ENCODE data around the gene WNT11.

The WNT11 gene

GRCh38 chr11:76186776-76187279 lies 19.5 kb downstream of the WNT11 start:
- Mint-ChIP-seq H3K27me3 (no peaks in the 10 kb centered on the region), H3K4me3 (no peak overlapping the region), H3K9me3 (no peaks in the 10 kb centered on the region), H3K4me1 (no peaks in the 10 kb centered on the region), H3K27ac (no peak overlapping the region)
- ATAC-seq (no peak), DNase-seq (no peak)

DNA sequence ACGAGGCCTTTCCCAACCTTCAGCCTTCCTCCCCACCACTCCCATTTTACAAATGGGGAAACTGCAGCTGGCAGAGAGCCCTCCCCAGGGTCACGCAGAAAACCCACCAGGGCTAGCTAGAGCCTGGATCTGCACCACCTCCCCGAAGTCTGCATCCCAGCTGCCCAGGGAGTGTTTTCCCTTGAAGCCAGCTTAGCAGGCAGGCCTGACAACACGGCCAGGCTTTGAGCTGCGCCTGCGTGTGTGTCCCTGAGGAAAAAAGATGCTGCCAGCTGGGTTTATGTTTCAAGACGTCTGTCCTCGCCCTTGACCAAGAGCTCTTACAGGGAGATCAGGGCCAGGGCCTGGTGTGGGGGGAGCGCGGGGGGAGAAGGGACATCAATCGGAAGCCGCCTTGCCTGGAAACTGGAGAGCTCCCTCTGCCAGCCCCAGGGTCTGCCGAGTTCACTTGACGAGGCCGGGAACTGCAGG lies 20.3 kb downstream of the WNT11 start:
- no peak overlapping the region for H3K4me3 Mint-ChIP-seq
- DNase-seq (no peak), ATAC-seq (no peak)
- H3K9me3 Mint-ChIP-seq: no peaks in the 10 kb centered on the region
- no peaks in the 10 kb centered on the region for H3K27me3 Mint-ChIP-seq
- H3K4me1 Mint-ChIP-seq: no peaks in the 10 kb centered on the region
- H3K27ac Mint-ChIP-seq: peak overlapping the region in 1 of 2 donors; percentile 38

- no peaks in the 10 kb centered on the region for H3K9me3 Mint-ChIP-seq
- peak overlapping the region; percentile 38 to 79 for H3K27ac Mint-ChIP-seq
- DNase-seq (no peak), ATAC-seq (no peak)
- H3K4me3 Mint-ChIP-seq: no peak overlapping the region
- no peaks in the 10 kb centered on the region for H3K27me3 Mint-ChIP-seq
- no peaks in the 10 kb centered on the region for H3K4me1 Mint-ChIP-seq
These were observed 20.8 kb downstream of the WNT11 start for GRCh38 chr11:76185511-76185910.

DNA sequence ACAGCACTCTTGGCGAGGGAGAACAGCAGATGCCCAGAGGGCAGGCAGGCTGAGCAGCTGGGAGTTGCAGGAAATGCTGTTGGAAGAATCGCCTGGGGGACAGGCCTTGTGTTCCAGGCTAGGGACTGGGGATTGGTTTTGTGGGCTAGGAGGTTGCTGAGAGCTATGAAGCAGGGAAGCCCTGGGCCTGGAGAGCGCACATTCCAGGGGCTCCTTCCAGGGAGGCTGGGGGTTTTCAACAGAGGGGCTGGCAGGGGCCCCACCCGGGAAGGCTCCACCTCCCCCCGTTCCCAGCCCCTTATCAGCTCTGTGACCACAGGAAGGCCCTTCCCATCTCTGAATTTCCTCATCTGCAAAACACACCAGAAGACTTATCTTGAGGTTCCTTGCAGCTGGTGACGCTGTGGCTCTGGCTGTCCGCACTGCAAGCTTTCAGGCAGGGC lies 21.7 kb downstream of the WNT11 start:
- ATAC-seq (no peak), DNase-seq (no peak)
- no peak overlapping the region for H3K27ac Mint-ChIP-seq
- no peaks in the 10 kb centered on the region for H3K9me3 Mint-ChIP-seq
- H3K4me3 Mint-ChIP-seq: no peak overlapping the region
- H3K27me3 Mint-ChIP-seq: no peaks in the 10 kb centered on the region
- no peaks in the 10 kb centered on the region for H3K4me1 Mint-ChIP-seq

- Mint-ChIP-seq H3K4me1 (no peaks in the 10 kb centered on the region), H3K27me3 (no peaks in the 10 kb centered on the region), H3K4me3 (no peak overlapping the region), H3K9me3 (no peaks in the 10 kb centered on the region), H3K27ac (no peak overlapping the region)
- ATAC-seq (no peak), DNase-seq (no peak)
These were observed 24.9 kb downstream of the WNT11 start for GRCh38 chr11:76181371-76181770.

- Mint-ChIP-seq H3K9me3 (no peaks in the 10 kb centered on the region), H3K4me1 (no peaks in the 10 kb centered on the region), H3K27ac (peak overlapping the region in 1 of 2 donors; percentile 57), H3K27me3 (no peaks in the 10 kb centered on the region), H3K4me3 (no peak overlapping the region)
- no peak for ATAC-seq
- DNase-seq: no peak
These were observed 27.2 kb downstream of the WNT11 start for GRCh38 chr11:76179147-76179546.

- H3K4me3 Mint-ChIP-seq: no peak overlapping the region
- ATAC-seq (no peak), DNase-seq (no peak)
These were observed 29.0 kb downstream of the WNT11 start for GRCh38 chr11:76177250-76177686.

GRCh38 chr11:76176463-76176862 lies 29.8 kb downstream of the WNT11 start:
- no peak overlapping the region for H3K4me3 Mint-ChIP-seq
- ATAC-seq (no peak), DNase-seq (no peak)
- no peak overlapping the region for H3K27ac Mint-ChIP-seq
- no peaks in the 10 kb centered on the region for H3K27me3 Mint-ChIP-seq
- peaks cover 7% of the 10 kb centered on the region for H3K4me1 Mint-ChIP-seq
- H3K9me3 Mint-ChIP-seq: no peaks in the 10 kb centered on the region

More at GRCh38 chr11:76177250-76177686, 29.0 kb downstream of the WNT11 start:
- H3K9me3 Mint-ChIP-seq: no peaks in the 10 kb centered on the region
- H3K4me1 Mint-ChIP-seq: peaks cover 7% of the 10 kb centered on the region
- H3K27ac Mint-ChIP-seq: no peak overlapping the region
- no peaks in the 10 kb centered on the region for H3K27me3 Mint-ChIP-seq

- H3K27me3 Mint-ChIP-seq: no peaks in the 10 kb centered on the region
- H3K27ac Mint-ChIP-seq: no peak overlapping the region
- ATAC-seq: no peak
- H3K9me3 Mint-ChIP-seq: no peaks in the 10 kb centered on the region
- DNase-seq: no peak
- H3K4me1 Mint-ChIP-seq: peaks cover 7% of the 10 kb centered on the region
- H3K4me3 Mint-ChIP-seq: no peak overlapping the region
These were observed 30.5 kb downstream of the WNT11 start for GRCh38 chr11:76175783-76176182.

GRCh38 chr11:76174330-76174729 lies 32.0 kb downstream of the WNT11 start:
- H3K9me3 Mint-ChIP-seq: no peaks in the 10 kb centered on the region
- H3K4me1 Mint-ChIP-seq: peaks cover 7% of the 10 kb centered on the region
- H3K27me3 Mint-ChIP-seq: no peaks in the 10 kb centered on the region
- DNase-seq (no peak), ATAC-seq (no peak)
- H3K27ac Mint-ChIP-seq: no peak overlapping the region
- no peak overlapping the region for H3K4me3 Mint-ChIP-seq

DNA sequence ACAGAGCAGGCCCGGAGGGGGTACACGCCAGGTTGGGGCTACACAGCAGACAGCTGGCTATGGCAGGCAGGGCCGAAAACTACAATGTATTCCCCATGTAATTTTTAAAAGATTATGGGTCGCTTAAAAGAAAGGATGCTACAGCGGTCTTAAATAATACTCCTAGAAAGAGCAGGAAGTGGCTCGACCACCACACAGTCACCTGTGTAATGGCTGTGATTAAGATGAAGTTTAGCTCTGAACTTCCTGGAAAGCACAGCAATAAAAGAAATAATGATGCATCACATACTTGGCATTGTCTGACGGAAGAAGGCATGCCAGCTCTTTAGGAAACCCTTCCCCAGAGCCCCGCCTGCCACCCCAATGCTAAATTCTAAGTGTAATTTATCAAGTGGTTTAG lies 32.6 kb downstream of the WNT11 start:
- Mint-ChIP-seq H3K27ac (no peak overlapping the region), H3K9me3 (no peaks in the 10 kb centered on the region), H3K27me3 (peaks cover 1% of the 10 kb centered on the region), H3K4me3 (no peak overlapping the region), H3K4me1 (peaks cover 7% of the 10 kb centered on the region)
- DNase-seq: no peak
- no peak for ATAC-seq

- no peak for DNase-seq
- no peak for ATAC-seq
These were observed 33.7 kb downstream of the WNT11 start for GRCh38 chr11:76172583-76172982.

DNA sequence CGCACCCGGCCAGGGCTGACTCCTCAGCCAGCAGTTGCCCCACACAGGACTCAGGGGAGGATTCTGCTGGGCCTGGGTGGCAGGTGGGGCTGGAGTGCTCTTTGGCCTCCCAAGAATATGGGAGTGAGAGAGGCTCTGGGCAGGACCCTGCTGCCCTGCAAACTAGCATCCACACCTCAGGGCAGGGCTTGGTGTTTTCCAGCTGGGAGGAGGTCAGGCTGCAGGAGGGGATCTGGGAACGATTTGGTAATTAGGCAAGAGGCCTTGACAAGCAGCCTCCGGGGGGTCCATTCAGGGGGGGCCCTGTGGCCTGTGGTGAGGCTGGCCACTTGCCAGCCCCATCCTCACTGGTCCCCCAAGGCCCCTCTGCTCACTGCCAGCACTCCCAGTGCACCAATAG lies 35.8 kb downstream of the WNT11 start:
- DNase-seq (no peak), ATAC-seq (no peak)
- Mint-ChIP-seq H3K4me3 (no peak overlapping the region), H3K9me3 (no peaks in the 10 kb centered on the region), H3K27ac (peak overlapping the region in 1 of 2 donors; percentile 46), H3K4me1 (peaks cover 23% of the 10 kb centered on the region), H3K27me3 (peaks cover 8% of the 10 kb centered on the region)

More at GRCh38 chr11:76172583-76172982, 33.7 kb downstream of the WNT11 start:
- no peak overlapping the region for H3K4me3 Mint-ChIP-seq
- peaks cover 7% of the 10 kb centered on the region for H3K4me1 Mint-ChIP-seq
- H3K9me3 Mint-ChIP-seq: no peaks in the 10 kb centered on the region
- H3K27ac Mint-ChIP-seq: no peak overlapping the region
- peaks cover 8% of the 10 kb centered on the region for H3K27me3 Mint-ChIP-seq

GRCh38 chr11:76169473-76169896 lies 36.8 kb downstream of the WNT11 start:
- no peak overlapping the region for H3K27ac Mint-ChIP-seq
- no peaks in the 10 kb centered on the region for H3K9me3 Mint-ChIP-seq
- H3K4me3 Mint-ChIP-seq: no peak overlapping the region
- peaks cover 8% of the 10 kb centered on the region for H3K27me3 Mint-ChIP-seq
- ATAC-seq (no peak), DNase-seq (no peak)
- H3K4me1 Mint-ChIP-seq: peaks cover 23% of the 10 kb centered on the region

GRCh38 chr11:76167590-76167989 lies 38.7 kb downstream of the WNT11 start:
- Mint-ChIP-seq H3K27ac (peak overlapping the region in 1 of 2 donors; percentile 54), H3K4me1 (peaks cover 16% of the 10 kb centered on the region), H3K27me3 (peaks cover 8% of the 10 kb centered on the region), H3K9me3 (no peaks in the 10 kb centered on the region), H3K4me3 (no peak overlapping the region)
- ATAC-seq: no peak
- no peak for DNase-seq

- Mint-ChIP-seq H3K9me3 (no peaks in the 10 kb centered on the region), H3K27ac (no peak overlapping the region), H3K4me3 (no peak overlapping the region), H3K4me1 (peaks cover 16% of the 10 kb centered on the region), H3K27me3 (peaks cover 8% of the 10 kb centered on the region)
- ATAC-seq (peak; percentile 85), DNase-seq (peak; percentile 26 to 58)
These were observed 40.0 kb downstream of the WNT11 start for GRCh38 chr11:76166314-76166713.
